Stimulated activated CD4-positive, alpha-beta T cell treated with anti-CD3 and anti-CD28 coated beads, Interleukin-12 subunit alpha, Interleukin-12 subunit beta, amount 100 ng/mL, for 24 hours (primary cell): ENCODE results near the gene CORIN.

Source experiments
- DNase-seq, 2 experiments: peaks; one replicate each; pipeline ENCODE4 v3.0.0-alpha.2; 2020; ENCODE audit warnings: low read depth in 2 of 2

The CORIN gene

DNA sequence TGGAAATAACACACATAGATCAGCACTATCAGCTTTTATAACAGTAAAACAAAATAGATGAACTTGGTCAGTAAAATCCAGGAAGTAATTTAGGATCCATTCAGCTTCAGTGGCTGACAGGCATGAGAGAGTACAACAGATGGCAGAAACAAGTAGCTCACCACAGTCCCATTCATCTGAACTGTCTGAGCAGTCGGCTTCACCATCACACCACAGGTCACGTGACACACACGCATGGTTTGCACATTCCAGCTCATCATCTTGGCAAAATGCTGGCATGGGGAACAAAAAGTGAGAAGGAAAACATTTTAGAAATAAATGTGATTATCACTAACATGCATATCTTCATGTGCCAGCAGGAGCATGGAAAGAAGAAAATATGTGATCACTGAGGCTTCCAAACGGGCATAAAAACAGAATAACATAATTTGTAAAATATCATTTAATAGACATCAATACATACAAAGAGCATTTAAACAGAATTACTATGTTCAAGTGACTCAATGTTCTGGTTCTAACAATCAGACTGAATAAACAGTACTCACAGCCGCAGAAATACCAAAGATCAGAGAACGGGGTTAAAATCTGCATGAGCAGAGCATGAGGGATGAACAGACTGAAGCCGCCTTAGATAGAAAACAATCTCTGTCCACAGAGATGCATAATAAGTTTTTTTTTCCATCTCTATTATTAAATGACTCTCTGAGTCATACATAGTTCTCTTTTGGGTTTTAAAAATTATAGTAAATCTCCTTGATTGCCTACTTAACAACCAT, 194.7 kb downstream of the CORIN start:
- no peak for DNase-seq

DNA sequence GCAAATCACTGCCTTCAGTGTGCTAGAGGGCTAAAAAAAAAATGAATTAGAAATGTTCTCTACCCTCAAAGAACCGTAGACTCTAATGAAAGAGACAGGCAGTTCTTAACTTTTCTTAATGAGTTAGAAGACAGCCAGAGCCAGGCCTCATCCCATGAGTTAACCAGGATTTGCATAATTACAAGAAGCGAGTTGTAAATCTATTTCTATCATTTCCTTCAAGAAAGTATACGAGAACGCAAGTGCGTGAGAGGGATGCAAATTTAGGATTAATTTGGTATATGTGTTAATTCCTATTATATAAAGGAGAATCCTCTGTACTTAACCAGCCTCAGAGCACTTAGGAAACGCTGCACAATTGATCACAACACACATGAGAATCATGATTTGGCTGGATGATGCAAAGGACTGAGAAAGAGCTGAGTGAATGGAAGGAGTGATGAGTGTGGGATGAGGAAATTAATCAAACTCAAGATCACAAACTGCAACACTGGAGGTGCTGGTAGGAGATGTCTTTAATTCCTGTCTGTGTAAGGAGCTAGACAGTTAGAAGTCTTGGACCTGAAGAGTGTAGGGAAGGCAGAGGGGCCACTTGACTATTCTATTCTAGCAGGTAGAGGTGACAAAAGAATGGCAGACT, 195.6 kb downstream of the CORIN start:
- DNase-seq, result no peak

- no peak for DNase-seq
Measured at GRCh38 chr4:47641755-47642154, 196.1 kb downstream of the CORIN start.

- no peak for DNase-seq
Measured at GRCh38 chr4:47640911-47641310, 197.0 kb downstream of the CORIN start.

GRCh38 chr4:47639531-47639930, 198.3 kb downstream of the CORIN start:
- no peak for DNase-seq

- no peak for DNase-seq
Measured at GRCh38 chr4:47631161-47631560, 206.7 kb downstream of the CORIN start.

- DNase-seq, result no peak
Measured at GRCh38 chr4:47624031-47624441, 213.8 kb downstream of the CORIN start.

GRCh38 chr4:47621181-47621580, 216.7 kb downstream of the CORIN start:
- no peak for DNase-seq

- DNase-seq, result no peak
Measured at GRCh38 chr4:47619691-47620090, 218.2 kb downstream of the CORIN start.

GRCh38 chr4:47617607-47618006, 220.3 kb downstream of the CORIN start:
- no peak for DNase-seq

DNA sequence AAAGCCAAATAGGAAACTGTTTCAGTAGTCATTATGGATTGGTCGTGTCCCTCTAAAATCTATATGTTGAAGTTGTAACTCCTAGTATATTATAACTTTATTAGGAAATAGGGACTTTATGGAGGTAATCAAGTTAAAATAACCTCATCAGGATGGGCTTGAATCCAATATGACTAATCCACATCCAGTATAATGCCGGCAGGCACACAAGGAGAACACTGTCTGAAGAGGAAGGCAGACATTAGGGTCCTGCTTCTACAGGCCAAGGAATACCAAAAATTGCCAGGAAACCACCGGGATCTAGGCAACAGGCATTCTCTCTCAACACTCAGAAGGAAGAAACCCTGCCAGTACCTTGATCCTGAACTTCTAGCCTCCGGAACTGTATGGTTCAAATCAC, 222.5 kb downstream of the CORIN start:
- DNase-seq, result no peak

GRCh38 chr4:47612116-47613023, 225.5 kb downstream of the CORIN start:
- no peak for DNase-seq

- no peak for DNase-seq
Measured at GRCh38 chr4:47606482-47606881, 231.4 kb downstream of the CORIN start.

DNA sequence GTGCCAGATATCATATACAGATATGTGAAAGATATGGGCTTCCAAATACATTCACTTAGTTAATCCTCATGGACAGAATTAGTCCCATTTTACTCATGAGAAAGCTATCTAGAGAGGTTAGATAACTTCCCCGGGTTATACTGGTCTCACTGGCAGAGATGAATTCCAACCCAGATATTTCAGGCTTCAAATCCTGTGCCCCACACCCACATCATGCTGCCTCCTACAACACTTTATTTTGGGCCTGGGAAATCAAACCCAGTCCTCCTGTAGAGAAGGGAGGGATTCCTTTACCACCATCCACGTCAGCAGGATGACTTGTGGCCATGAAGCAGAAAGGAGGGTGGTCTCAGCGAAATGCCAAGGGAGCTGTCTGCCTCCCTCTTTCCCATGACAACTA, 239.0 kb downstream of the CORIN start:
- DNase-seq, result no peak

DNA sequence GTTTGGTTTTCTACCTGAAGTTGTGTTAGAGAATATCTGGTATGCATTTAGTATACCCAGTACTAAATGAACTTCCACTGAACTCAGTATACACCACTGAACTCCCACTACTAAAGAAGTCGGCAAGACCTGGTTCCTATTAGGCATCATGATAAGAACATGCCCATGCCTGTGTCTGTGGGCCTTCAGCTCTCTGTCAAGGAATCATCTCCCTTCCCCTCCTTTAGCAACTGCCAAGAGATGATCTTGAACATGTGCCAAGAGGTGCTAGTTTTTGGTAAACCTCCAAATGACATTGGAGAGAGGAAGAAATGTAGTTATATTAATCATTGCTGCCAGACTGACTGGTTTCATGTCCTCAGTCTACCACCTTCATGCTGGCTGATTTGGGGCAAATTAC, 239.5 kb downstream of the CORIN start:
- DNase-seq, result no peak

GRCh38 chr4:47597696-47598095, 240.2 kb downstream of the CORIN start:
- DNase-seq, result no peak

DNA sequence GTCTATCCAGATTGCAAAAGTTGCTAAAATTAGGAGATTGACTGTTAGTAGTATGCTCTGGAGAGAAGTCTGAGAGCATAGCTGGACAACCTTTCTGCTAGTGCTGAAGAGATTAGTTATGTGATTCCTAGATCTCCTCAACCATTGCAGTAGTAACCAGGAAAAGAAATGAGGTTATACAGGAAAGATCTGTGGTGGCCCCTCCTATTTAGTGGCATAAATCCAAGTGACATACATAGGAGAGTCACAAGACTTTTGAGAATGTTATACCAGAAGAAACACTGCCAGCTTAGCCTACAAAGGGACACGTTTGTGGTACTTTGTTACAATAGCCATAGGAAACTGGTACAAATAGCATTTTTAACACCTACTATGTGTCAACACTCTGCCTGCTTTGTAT, 247.5 kb downstream of the CORIN start:
- no peak for DNase-seq

GRCh38 chr4:47579235-47579634, 258.6 kb downstream of the CORIN start:
- no peak for DNase-seq

- DNase-seq, result no peak
Measured at GRCh38 chr4:47577779-47578553, 259.9 kb downstream of the CORIN start.

- DNase-seq, result no peak
Measured at GRCh38 chr4:47572981-47573380, 264.9 kb downstream of the CORIN start.

DNA sequence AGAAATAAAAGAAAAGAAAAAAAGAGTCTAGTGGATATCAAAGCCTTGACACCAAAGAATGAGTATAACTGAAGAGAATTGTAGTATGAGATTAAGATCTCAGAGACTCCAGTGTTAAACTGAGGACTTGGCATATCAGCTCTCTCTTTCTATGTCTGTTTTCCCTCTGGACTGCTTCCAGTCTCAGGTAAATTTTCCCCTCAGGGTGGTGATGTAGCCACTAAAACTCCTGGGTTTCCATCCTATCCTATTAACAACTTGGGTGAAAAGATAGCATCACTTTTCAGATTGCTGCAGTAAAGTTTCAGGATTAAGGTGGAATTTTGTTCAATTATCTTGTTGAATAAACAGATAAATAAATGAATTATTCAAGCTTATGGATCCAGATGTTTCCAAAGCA, 267.1 kb downstream of the CORIN start:
- DNase-seq, result no peak

DNA sequence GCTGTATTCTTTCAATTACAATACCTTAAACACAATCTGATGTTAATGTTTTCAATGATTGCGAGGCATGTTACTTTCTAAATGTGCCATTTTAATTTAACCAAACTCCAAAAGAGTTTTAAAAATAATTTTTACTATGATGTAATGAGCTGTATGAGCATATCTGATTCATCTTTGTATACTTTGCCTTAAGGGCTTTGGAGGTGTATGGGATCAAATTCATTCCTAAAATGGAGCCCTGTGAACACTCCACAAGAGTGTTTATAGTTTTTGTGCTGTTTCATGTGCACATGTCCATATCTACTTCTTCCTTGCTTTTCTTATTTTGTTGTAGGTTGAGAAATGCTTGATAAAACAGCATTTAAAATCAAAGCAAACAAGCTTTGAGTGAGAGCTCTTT, 270.4 kb downstream of the CORIN start:
- no peak for DNase-seq
